ENCODE data around the gene GSTT4. TPM values are rescaled to one million over a fixed set of nuclear protein-coding genes. Genes with fewer than 3 reads are reported as not detected.
A peak's percentile ranks its signal among the peaks of the same experiment; 100 is the strongest.
"Not testable (repeated sequence)": the region's sequence is repeated elsewhere in the genome, so short reads cannot be mapped to it uniquely, and the experiment has no call there.

GSTT4 gene
- total RNA-seq, 5 donors from 2014 or later (not counting 1 experiment from before 2014, with no cell fraction given): not detected

GRCh38 chr22:24049211-24049610, 44.0 kb upstream of the GSTT4 start:
- no peaks in the 10 kb centered on the region for H3K4me1 ChIP-seq (ENCODE audit: control insufficient read depth in 1 of 2, extremely low read depth in 1 of 2, insufficient read depth in 2 of 2, low read length in 2 of 2)
- Mint-ChIP-seq H3K4me3 (no peak overlapping the region), H3K27ac (no peak overlapping the region), H3K27me3 (no peaks in the 10 kb centered on the region), H3K36me3 (peaks cover 70% of the 10 kb centered on the region), H3K9me3 (no peaks in the 10 kb centered on the region), H3K4me1 (peaks cover 0 to 4% (median 3%) of the 10 kb centered on the region in 3 donors)
- WGBS (ENCODE audit: insufficient coverage): 97% methylated on average over 5 of the region's 5 CpGs
- H3K27ac ChIP-seq (ENCODE audit: low read length): no peak overlapping the region
- ATAC-seq (replicated peaks in 1 of 4) (no peak), DNase-seq (no peak)
- H3K27me3 ChIP-seq (replicated peaks in 1 of 2; ENCODE audit: control insufficient read depth in 2 of 2, extremely low read depth in 1 of 2, insufficient read depth in 2 of 2, low read length in 1 of 2): no peaks in the 10 kb centered on the region
- no peaks in the 10 kb centered on the region for H3K9me3 ChIP-seq
- peaks cover 19 to 78% of the 10 kb centered on the region in 2 donors for H3K36me3 ChIP-seq (ENCODE audit: control insufficient read depth in 2 of 2, extremely low read depth in 1 of 2, insufficient read depth in 1 of 2, low read length in 1 of 2)
- CTCF ChIA-PET: no interaction called here
- no peak overlapping the region for H3K4me3 ChIP-seq (ENCODE audit: control insufficient read depth in 1 of 2, extremely low read depth in 1 of 2, low read length in 1 of 2)
- POLR2A ChIA-PET: no interaction called here

DNA sequence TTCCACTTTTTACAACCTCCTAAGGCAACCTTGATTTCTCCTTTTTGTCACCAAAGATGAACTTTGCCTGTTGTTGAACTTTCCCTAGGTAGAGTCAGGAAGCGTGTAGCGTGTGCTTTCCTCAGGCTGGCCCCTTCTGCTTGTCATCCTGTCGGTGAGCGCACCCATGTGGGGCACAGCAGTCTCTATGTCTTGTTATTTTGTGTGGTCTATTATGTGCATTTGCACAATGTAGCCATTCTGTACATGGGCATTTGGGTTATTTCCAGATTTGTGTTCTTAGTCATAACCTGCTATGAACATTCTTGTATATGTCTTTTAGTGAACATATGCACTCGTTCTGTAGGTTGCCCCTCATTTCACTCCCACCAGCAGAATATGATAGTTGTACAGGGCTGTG, 40.8 kb upstream of the GSTT4 start:
- ATAC-seq (replicated peaks in 1 of 4): no peak
- Histone ChIP-seq H3K27me3 (replicated peaks in 1 of 2; ENCODE audit: control insufficient read depth in 2 of 2, extremely low read depth in 1 of 2, insufficient read depth in 2 of 2, low read length in 1 of 2) (no peaks in the 10 kb centered on the region), H3K4me3 (ENCODE audit: control insufficient read depth in 1 of 2, extremely low read depth in 1 of 2, low read length in 1 of 2) (no peak overlapping the region), H3K4me1 (ENCODE audit: control insufficient read depth in 1 of 2, extremely low read depth in 1 of 2, insufficient read depth in 2 of 2, low read length in 2 of 2) (no peaks in the 10 kb centered on the region), H3K27ac (ENCODE audit: low read length) (no peak overlapping the region), H3K9me3 (no peaks in the 10 kb centered on the region), H3K36me3 (ENCODE audit: control insufficient read depth in 2 of 2, extremely low read depth in 1 of 2, insufficient read depth in 1 of 2, low read length in 1 of 2) (peaks cover 16 to 83% of the 10 kb centered on the region in 2 donors)
- WGBS (ENCODE audit: insufficient coverage): 82% methylated on average over 4 of the region's 5 CpGs
- H3K9me3 Mint-ChIP-seq: no peaks in the 10 kb centered on the region
- no peak for DNase-seq
- no peak overlapping the region for H3K27ac Mint-ChIP-seq
- POLR2A ChIA-PET: no interaction called here
- H3K4me3 Mint-ChIP-seq: no peak overlapping the region
- peaks cover 0 to 7% (median 4%) of the 10 kb centered on the region in 3 donors for H3K4me1 Mint-ChIP-seq
- peaks cover 67% of the 10 kb centered on the region for H3K36me3 Mint-ChIP-seq
- no peaks in the 10 kb centered on the region for H3K27me3 Mint-ChIP-seq
- CTCF ChIA-PET: interaction anchor here in 1 of 2 donors (1.0 kb wide), 1 partner anchor 9 kb away, joined by 3 read pairs; no protein-coding TSS in a partner anchor

DNA sequence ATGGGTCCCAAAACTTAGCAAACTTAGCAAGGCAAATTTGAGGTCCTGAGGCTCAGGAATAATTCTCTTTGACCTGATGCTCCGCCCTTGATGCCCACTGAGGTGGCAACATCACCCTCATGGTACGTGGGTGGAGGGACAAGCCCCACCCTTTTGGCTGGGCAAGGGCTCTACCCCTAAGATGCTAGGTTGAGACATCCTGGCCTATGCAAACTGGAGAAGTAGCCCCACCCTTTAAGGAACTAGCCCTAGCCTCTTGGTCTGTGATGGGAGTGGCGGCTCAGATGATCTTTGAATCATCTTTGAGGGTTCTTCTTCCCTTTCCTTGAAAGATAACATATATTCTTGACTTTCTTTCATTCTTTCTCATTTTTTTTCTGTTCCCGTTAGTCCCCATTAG, 38.7 kb upstream of the GSTT4 start:
- Histone ChIP-seq H3K27ac (ENCODE audit: low read length) (no peak overlapping the region), H3K27me3 (replicated peaks in 1 of 2; ENCODE audit: control insufficient read depth in 2 of 2, extremely low read depth in 1 of 2, insufficient read depth in 2 of 2, low read length in 1 of 2) (no peaks in the 10 kb centered on the region), H3K4me3 (ENCODE audit: control insufficient read depth in 1 of 2, extremely low read depth in 1 of 2, low read length in 1 of 2) (no peak overlapping the region), H3K4me1 (ENCODE audit: control insufficient read depth in 1 of 2, extremely low read depth in 1 of 2, insufficient read depth in 2 of 2, low read length in 2 of 2) (peaks cover 2 to 10% of the 10 kb centered on the region in 2 experiments), H3K36me3 (ENCODE audit: control insufficient read depth in 2 of 2, extremely low read depth in 1 of 2, insufficient read depth in 1 of 2, low read length in 1 of 2) (peaks cover 11 to 82% of the 10 kb centered on the region in 2 donors), H3K9me3 (no peaks in the 10 kb centered on the region)
- Mint-ChIP-seq H3K4me1 (peaks cover 15 to 28% (median 24%) of the 10 kb centered on the region in 3 donors), H3K4me3 (no peak overlapping the region), H3K9me3 (no peaks in the 10 kb centered on the region), H3K36me3 (peaks cover 64% of the 10 kb centered on the region), H3K27ac (no peak overlapping the region), H3K27me3 (no peaks in the 10 kb centered on the region)
- ATAC-seq (replicated peaks in 1 of 4) (no peak), DNase-seq (no peak)
- POLR2A ChIA-PET: no interaction called here
- CTCF ChIA-PET: no interaction called here
- 89% methylated on average over 2 of the region's 4 CpGs for WGBS (ENCODE audit: insufficient coverage)

GRCh38 chr22:24043465-24043864, 38.2 kb upstream of the GSTT4 start:
- Histone ChIP-seq H3K36me3 (ENCODE audit: control insufficient read depth in 2 of 2, extremely low read depth in 1 of 2, insufficient read depth in 1 of 2, low read length in 1 of 2) (peaks cover 11 to 83% of the 10 kb centered on the region in 2 donors), H3K4me1 (ENCODE audit: control insufficient read depth in 1 of 2, extremely low read depth in 1 of 2, insufficient read depth in 2 of 2, low read length in 2 of 2) (peaks cover 7 to 14% of the 10 kb centered on the region in 2 experiments)
- H3K9me3 ChIP-seq; H3K27ac ChIP-seq (ENCODE audit: low read length); DNase-seq; ATAC-seq (replicated peaks in 1 of 4); H3K27me3 Mint-ChIP-seq; H3K4me3 Mint-ChIP-seq; CTCF ChIA-PET; H3K27me3 ChIP-seq (replicated peaks in 1 of 2; ENCODE audit: control insufficient read depth in 2 of 2, extremely low read depth in 1 of 2, insufficient read depth in 2 of 2, low read length in 1 of 2); H3K9me3 Mint-ChIP-seq; H3K4me3 ChIP-seq (ENCODE audit: control insufficient read depth in 1 of 2, extremely low read depth in 1 of 2, low read length in 1 of 2); POLR2A ChIA-PET; H3K27ac Mint-ChIP-seq: not testable (repeated sequence)
- Mint-ChIP-seq H3K36me3 (peaks cover 64% of the 10 kb centered on the region), H3K4me1 (peaks cover 19 to 33% (median 29%) of the 10 kb centered on the region in 3 donors)
- WGBS (ENCODE audit: insufficient coverage): 100% methylated on average over 1 of the region's 5 CpGs

DNA sequence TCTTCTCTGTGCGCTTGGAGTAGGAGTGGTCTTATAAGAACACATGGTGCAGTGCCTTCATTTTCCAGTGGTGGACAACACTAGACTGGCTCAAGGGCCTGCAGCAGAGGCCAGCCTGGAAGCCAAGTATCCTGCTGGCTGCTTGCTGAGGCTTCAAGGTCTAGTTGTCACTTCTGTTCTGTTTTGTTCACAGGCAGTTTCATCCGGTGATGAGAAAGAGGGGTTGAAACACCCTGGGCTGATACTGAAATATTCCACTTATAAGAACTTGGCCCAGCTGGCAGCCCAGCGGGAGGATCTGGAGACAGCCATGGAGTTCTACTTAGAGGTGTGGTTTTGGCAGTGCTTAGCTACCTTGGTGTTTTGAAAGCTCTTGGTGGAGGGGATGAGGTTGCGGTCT, 35.7 kb upstream of the GSTT4 start:
- Mint-ChIP-seq H3K27ac (peak overlapping the region; percentile 4 to 73), H3K27me3 (no peaks in the 10 kb centered on the region), H3K4me1 (peaks cover 39 to 53% (median 50%) of the 10 kb centered on the region in 3 donors), H3K9me3 (no peaks in the 10 kb centered on the region), H3K36me3 (peaks cover 59% of the 10 kb centered on the region), H3K4me3 (no peak overlapping the region)
- WGBS (ENCODE audit: insufficient coverage): 100% methylated on average over 3 of the region's 4 CpGs
- Histone ChIP-seq H3K4me3 (ENCODE audit: control insufficient read depth in 1 of 2, extremely low read depth in 1 of 2, low read length in 1 of 2) (no peak overlapping the region), H3K36me3 (ENCODE audit: control insufficient read depth in 2 of 2, extremely low read depth in 1 of 2, insufficient read depth in 1 of 2, low read length in 1 of 2) (peaks cover 10 to 84% of the 10 kb centered on the region in 2 donors), H3K27me3 (replicated peaks in 1 of 2; ENCODE audit: control insufficient read depth in 2 of 2, extremely low read depth in 1 of 2, insufficient read depth in 2 of 2, low read length in 1 of 2) (no peaks in the 10 kb centered on the region), H3K27ac (ENCODE audit: low read length) (no peak overlapping the region), H3K4me1 (ENCODE audit: control insufficient read depth in 1 of 2, extremely low read depth in 1 of 2, insufficient read depth in 2 of 2, low read length in 2 of 2) (peaks cover 29 to 30% of the 10 kb centered on the region in 2 experiments), H3K9me3 (no peaks in the 10 kb centered on the region)
- ChIA-PET CTCF (no interaction called here), POLR2A (no interaction called here)
- ATAC-seq (replicated peaks in 1 of 4): no peak
- DNase-seq: no peak

GRCh38 chr22:24039046-24039445, 33.8 kb upstream of the GSTT4 start:
- peak overlapping the region; percentile 92 to 94 for H3K27ac Mint-ChIP-seq
- ATAC-seq (replicated peaks in 1 of 4) (no peak), DNase-seq (no peak)
- no peaks in the 10 kb centered on the region for H3K27me3 Mint-ChIP-seq
- no peaks in the 10 kb centered on the region for H3K9me3 ChIP-seq
- peak overlapping the region in 1 of 3 donors; percentile 74 for H3K4me3 Mint-ChIP-seq
- no peaks in the 10 kb centered on the region for H3K27me3 ChIP-seq (replicated peaks in 1 of 2; ENCODE audit: control insufficient read depth in 2 of 2, extremely low read depth in 1 of 2, insufficient read depth in 2 of 2, low read length in 1 of 2)
- peak overlapping the region; percentile 6 for H3K27ac ChIP-seq (ENCODE audit: low read length)
- H3K4me1 ChIP-seq (ENCODE audit: control insufficient read depth in 1 of 2, extremely low read depth in 1 of 2, insufficient read depth in 2 of 2, low read length in 2 of 2): peaks cover 31 to 35% of the 10 kb centered on the region in 2 experiments
- H3K4me1 Mint-ChIP-seq: peaks cover 51 to 67% (median 63%) of the 10 kb centered on the region in 3 donors
- CTCF ChIA-PET: interaction anchor here in 1 of 2 donors (0.6 kb wide), 1 partner anchor 9 kb away, joined by 4 read pairs; no protein-coding TSS in a partner anchor
- POLR2A ChIA-PET: no interaction called here
- WGBS (ENCODE audit: insufficient coverage): 96% methylated on average over 4 of the region's 6 CpGs
- H3K36me3 Mint-ChIP-seq: peaks cover 51% of the 10 kb centered on the region
- no peaks in the 10 kb centered on the region for H3K9me3 Mint-ChIP-seq
- H3K4me3 ChIP-seq (ENCODE audit: control insufficient read depth in 1 of 2, extremely low read depth in 1 of 2, low read length in 1 of 2): no peak overlapping the region
- H3K36me3 ChIP-seq (ENCODE audit: control insufficient read depth in 2 of 2, extremely low read depth in 1 of 2, insufficient read depth in 1 of 2, low read length in 1 of 2): peaks cover 9 to 75% of the 10 kb centered on the region in 2 donors
